Stimulated activated naive CD8-positive, alpha-beta T cell treated with anti-CD3 and anti-CD28 coated beads, Interleukin-15, Interleukin-2, amounts not matched to agents 100 ng/mL and 50 ng/mL, for 24 hours (primary cell): ENCODE measurements around the gene LTK.
A peak's percentile ranks its signal among the peaks of the same experiment; 100 is the strongest.

Experiments
- H3K27ac Mint-ChIP-seq: one replicate; pipeline ENCODE4 v1.8.0; 2021; ENCODE audit warnings: mild to moderate bottlenecking, mixed read lengths
- H3K27me3 Mint-ChIP-seq: one replicate; pipeline ENCODE4 v1.8.0; 2021; ENCODE audit warnings: mixed read lengths
- H3K36me3 Mint-ChIP-seq: one replicate; pipeline ENCODE4 v1.8.0; 2021; ENCODE audit warnings: low read depth, mixed read lengths
- H3K4me1 Mint-ChIP-seq: one replicate; pipeline ENCODE4 v1.8.0; 2021; ENCODE audit warnings: low read depth, mixed read lengths
- H3K4me3 Mint-ChIP-seq: one replicate; pipeline ENCODE4 v1.8.0; 2021; ENCODE audit warnings: mild to moderate bottlenecking, mixed read lengths
- H3K9me3 Mint-ChIP-seq: one replicate; pipeline ENCODE4 v1.8.0; 2021; ENCODE audit warnings: mixed read lengths

LTK gene

GRCh38 chr15:41546851-41547786, 33.5 kb upstream of the LTK start:
- H3K36me3 Mint-ChIP-seq: no peaks in the 10 kb centered on the region
- H3K9me3 Mint-ChIP-seq: no peaks in the 10 kb centered on the region
- H3K27me3 Mint-ChIP-seq: no peaks in the 10 kb centered on the region
- no peak overlapping the region for H3K27ac Mint-ChIP-seq
- H3K4me3 Mint-ChIP-seq: no peak overlapping the region
- H3K4me1 Mint-ChIP-seq: peaks cover 13% of the 10 kb centered on the region

- no peaks in the 10 kb centered on the region for H3K36me3 Mint-ChIP-seq
- peaks cover 14% of the 10 kb centered on the region for H3K4me1 Mint-ChIP-seq
- peak overlapping the region; percentile 96 for H3K4me3 Mint-ChIP-seq
- no peak overlapping the region for H3K27ac Mint-ChIP-seq
- no peaks in the 10 kb centered on the region for H3K27me3 Mint-ChIP-seq
- no peaks in the 10 kb centered on the region for H3K9me3 Mint-ChIP-seq
Measured at GRCh38 chr15:41545218-41545617, 31.6 kb upstream of the LTK start.

GRCh38 chr15:41544650-41545015, 31.0 kb upstream of the LTK start:
- Mint-ChIP-seq H3K4me1 (peaks cover 14% of the 10 kb centered on the region), H3K36me3 (no peaks in the 10 kb centered on the region), H3K27ac (no peak overlapping the region), H3K9me3 (no peaks in the 10 kb centered on the region), H3K27me3 (no peaks in the 10 kb centered on the region), H3K4me3 (peak overlapping the region; percentile 96)

GRCh38 chr15:41543521-41543870, 29.9 kb upstream of the LTK start:
- Mint-ChIP-seq H3K27ac (peak overlapping the region; percentile 93), H3K4me1 (peaks cover 17% of the 10 kb centered on the region), H3K4me3 (peak overlapping the region; percentile 96), H3K27me3 (no peaks in the 10 kb centered on the region), H3K36me3 (no peaks in the 10 kb centered on the region), H3K9me3 (no peaks in the 10 kb centered on the region)

GRCh38 chr15:41536866-41537265, 23.2 kb upstream of the LTK start:
- Mint-ChIP-seq H3K27ac (no peak overlapping the region), H3K9me3 (no peaks in the 10 kb centered on the region), H3K4me1 (peaks cover 3% of the 10 kb centered on the region), H3K4me3 (no peak overlapping the region), H3K36me3 (peaks cover 30% of the 10 kb centered on the region), H3K27me3 (no peaks in the 10 kb centered on the region)

- H3K4me3 Mint-ChIP-seq: no peak overlapping the region
- H3K4me1 Mint-ChIP-seq: peaks cover 5% of the 10 kb centered on the region
- H3K27ac Mint-ChIP-seq: no peak overlapping the region
- H3K9me3 Mint-ChIP-seq: no peaks in the 10 kb centered on the region
- H3K27me3 Mint-ChIP-seq: no peaks in the 10 kb centered on the region
- H3K36me3 Mint-ChIP-seq: peaks cover 38% of the 10 kb centered on the region
Measured at GRCh38 chr15:41535544-41535943, 21.9 kb upstream of the LTK start.

GRCh38 chr15:41530363-41530956, 16.8 kb upstream of the LTK start:
- Mint-ChIP-seq H3K4me1 (peaks cover 4% of the 10 kb centered on the region), H3K9me3 (no peaks in the 10 kb centered on the region), H3K27me3 (no peaks in the 10 kb centered on the region), H3K4me3 (no peak overlapping the region), H3K36me3 (peaks cover 52% of the 10 kb centered on the region), H3K27ac (no peak overlapping the region)

- Mint-ChIP-seq H3K36me3 (peaks cover 35% of the 10 kb centered on the region), H3K4me3 (no peak overlapping the region), H3K9me3 (no peaks in the 10 kb centered on the region), H3K4me1 (no peaks in the 10 kb centered on the region), H3K27me3 (no peaks in the 10 kb centered on the region), H3K27ac (no peak overlapping the region)
Measured at GRCh38 chr15:41523097-41523496, 9.5 kb upstream of the LTK start.

- no peak overlapping the region for H3K27ac Mint-ChIP-seq
Measured at GRCh38 chr15:41521614-41522013, 8.0 kb upstream of the LTK start.

GRCh38 chr15:41520636-41521035, 7.0 kb upstream of the LTK start:
- no peak overlapping the region for H3K27ac Mint-ChIP-seq
- no peaks in the 10 kb centered on the region for H3K4me1 Mint-ChIP-seq
- H3K9me3 Mint-ChIP-seq: no peaks in the 10 kb centered on the region
- H3K36me3 Mint-ChIP-seq: peaks cover 30% of the 10 kb centered on the region
- H3K27me3 Mint-ChIP-seq: no peaks in the 10 kb centered on the region
- H3K4me3 Mint-ChIP-seq: no peak overlapping the region

More at GRCh38 chr15:41521614-41522013, 8.0 kb upstream of the LTK start:
- Mint-ChIP-seq H3K9me3 (no peaks in the 10 kb centered on the region), H3K4me1 (no peaks in the 10 kb centered on the region), H3K36me3 (peaks cover 31% of the 10 kb centered on the region), H3K4me3 (no peak overlapping the region), H3K27me3 (no peaks in the 10 kb centered on the region)

- Mint-ChIP-seq H3K36me3 (peaks cover 25% of the 10 kb centered on the region), H3K27me3 (peaks cover 8% of the 10 kb centered on the region), H3K4me3 (no peak overlapping the region), H3K9me3 (no peaks in the 10 kb centered on the region), H3K27ac (no peak overlapping the region), H3K4me1 (peaks cover 17% of the 10 kb centered on the region)
Measured at GRCh38 chr15:41517895-41518449, 4.3 kb upstream of the LTK start.

GRCh38 chr15:41512940-41513505, 604 bp downstream of the LTK start:
- Mint-ChIP-seq H3K4me1 (peaks cover 28% of the 10 kb centered on the region), H3K27me3 (peaks cover 28% of the 10 kb centered on the region), H3K36me3 (peaks cover 9% of the 10 kb centered on the region), H3K27ac (no peak overlapping the region), H3K9me3 (no peaks in the 10 kb centered on the region), H3K4me3 (peak overlapping the region; percentile 63)

GRCh38 chr15:41512512-41512939, 1.1 kb downstream of the LTK start:
- no peaks in the 10 kb centered on the region for H3K9me3 Mint-ChIP-seq

GRCh38 chr15:41511899-41512369, 1.7 kb downstream of the LTK start:
- Mint-ChIP-seq H3K27ac (no peak overlapping the region), H3K27me3 (peaks cover 28% of the 10 kb centered on the region), H3K36me3 (peaks cover 7% of the 10 kb centered on the region), H3K4me3 (peak overlapping the region; percentile 63), H3K9me3 (no peaks in the 10 kb centered on the region), H3K4me1 (peaks cover 28% of the 10 kb centered on the region)

More at GRCh38 chr15:41512512-41512939, 1.1 kb downstream of the LTK start:
- peaks cover 28% of the 10 kb centered on the region for H3K4me1 Mint-ChIP-seq
- peak overlapping the region; percentile 63 for H3K4me3 Mint-ChIP-seq
- peaks cover 9% of the 10 kb centered on the region for H3K36me3 Mint-ChIP-seq
- H3K27ac Mint-ChIP-seq: no peak overlapping the region
- peaks cover 28% of the 10 kb centered on the region for H3K27me3 Mint-ChIP-seq
